GM12878 (cell line): ENCODE results near the gene IL16. TPM values are rescaled to one million over a fixed set of nuclear protein-coding genes. Genes with fewer than 3 reads are reported as not detected.

Source experiments
- ATAC-seq: fragments of 200-7000 bp; cut with Tn5 transposase; 3 replicates; pipeline ENCODE4 v1.9.1; 2020; ENCODE audit warnings: mild to moderate bottlenecking, moderate library complexity
- BruUV-seq: library from RNA; stranded (reverse); fragments of 400-500 nt; replicated peaks from 2 replicates; lab custom pipeline; 2021; lab: Mats Ljungman, UMichigan
- CTCF ChIA-PET: fragments of 300-600 bp; sonication (Branson Sonifier 250); formaldehyde crosslinking; extraction: SDS; loops from one replicate; lab custom pipeline; 2021; ENCODE audit warnings: inconsistent platforms; lab: Yijun Ruan, JAX
- POLR2A ChIA-PET: fragments of 350-600 bp; formaldehyde crosslinking; extraction: SDS; loops from one replicate; lab custom pipeline; 2021; ENCODE audit warnings: inconsistent platforms; lab: Charles Lee
- RAD21 ChIA-PET: fragments of 300-600 bp; sonication (Branson Sonifier 250); formaldehyde crosslinking; loops from one replicate; lab custom pipeline; 2023; ENCODE audit warnings: antibody characterized with exemption; ENCODE audit not compliant: unreplicated experiment; lab: Charles Lee
- SMC1A ChIA-PET: fragments of 300-600 bp; sonication (Branson Sonifier 250); formaldehyde crosslinking; loops from one replicate; lab custom pipeline; 2023; ENCODE audit not compliant: unreplicated experiment, uncharacterized antibody; lab: Charles Lee
- DNase-seq: peaks from one replicate; pipeline ENCODE4 v3.0.0-alpha.2; 2011; ENCODE audit warnings: low read depth, low spot score
- FAIRE-seq: peaks from 3 replicates; lab custom pipeline; 2011; peaks lifted over from hg19 to GRCh38; lab: Jason Lieb, UNC
- H2AFZ ChIP-seq: 2 replicates; pipeline ENCODE4 v1.6.0; 2011; ENCODE audit warnings: low read depth, low read length, control low read depth; ENCODE audit not compliant: control insufficient read depth
- H3K27ac ChIP-seq: 2 replicates; pipeline ENCODE4 v1.5.1; 2011; ENCODE audit warnings: control low read depth; ENCODE audit not compliant: control insufficient read depth, insufficient read depth
- H3K27me3 ChIP-seq, 2 experiments: replicated peaks in 1 of 2; 2 replicates each; pipeline versions ENCODE4 v1.6.0 to v1.6.1; 2011; ENCODE audit warnings: low read length in 1 of 2; ENCODE audit not compliant: control insufficient read depth in 2 of 2, insufficient read depth in 2 of 2
- H3K36me3 ChIP-seq, 2 experiments: 2 replicates each; pipeline ENCODE4 v1.5.1; 2011; ENCODE audit warnings: low read length in 1 of 2; ENCODE audit not compliant: control insufficient read depth in 2 of 2, insufficient read depth in 2 of 2
- H3K4me1 ChIP-seq: 2 replicates; pipeline ENCODE4 v1.6.1; 2011; ENCODE audit warnings: mild to moderate bottlenecking, low read length, moderate library complexity, mixed read lengths; ENCODE audit not compliant: control insufficient read depth, insufficient read depth
- H3K4me2 ChIP-seq: 2 replicates; pipeline ENCODE4 v1.6.0; 2011; ENCODE audit warnings: control low read depth; ENCODE audit not compliant: control insufficient read depth, insufficient read depth
- H3K4me3 ChIP-seq: fragments of 200-600 bp; sonication (generic); 2 replicates; pipeline ENCODE4 v1.5.1; 2016
- H3K79me2 ChIP-seq: 2 replicates; pipeline ENCODE4 v1.6.0; 2011; ENCODE audit warnings: low read length; ENCODE audit not compliant: control insufficient read depth, insufficient read depth
- H3K9ac ChIP-seq: 2 replicates; pipeline ENCODE4 v1.8.0; 2011; ENCODE audit warnings: low read length, control low read depth, mixed read lengths; ENCODE audit not compliant: control insufficient read depth, insufficient read depth
- H3K9me3 ChIP-seq: replicated peaks from 3 replicates; pipeline ENCODE4 v1.5.1; 2011; ENCODE audit warnings: mild to moderate bottlenecking, low read length; ENCODE audit not compliant: control insufficient read depth, insufficient read depth
- H4K20me1 ChIP-seq: 2 replicates; pipeline ENCODE4 v1.6.0; 2011; ENCODE audit not compliant: control insufficient read depth, insufficient read depth
- BRCA1 ChIP-seq: IDR thresholded peaks from 2 replicates; pipeline ENCODE4 v1.6.1; 2011; ENCODE audit warnings: low read depth, low read length, improper control_type of control experiment
- CEBPB ChIP-seq, 2 experiments: fragments of 150-350 bp in 1 of 2; IDR thresholded peaks; 2 replicates each; pipeline ENCODE4 v1.6.1; 2012 to 2014; ENCODE audit warnings: low read depth in 2 of 2, low read length in 2 of 2, borderline replicate concordance in 1 of 2, inconsistent platforms in 1 of 2
- CHD1 ChIP-seq: IDR thresholded peaks from 2 replicates; pipeline ENCODE4 v1.6.1; 2012; ENCODE audit warnings: low read depth, low read length, improper control_type of control experiment
- LARP7 ChIP-seq: fragments of 450-650 bp; IDR thresholded peaks from 2 replicates; pipeline ENCODE4 v1.6.1; 2017; ENCODE audit warnings: mild to moderate bottlenecking
- NR2C1 ChIP-seq: fragments of 450-650 bp; IDR thresholded peaks from 2 replicates; pipeline ENCODE4 v1.6.1; 2017; ENCODE audit warnings: antibody characterized with exemption, mild to moderate bottlenecking, moderate library complexity
- POLR2AphosphoS2 ChIP-seq: IDR thresholded peaks from 2 replicates; pipeline ENCODE4 v1.6.1; 2011; ENCODE audit warnings: low read depth, mild to moderate bottlenecking, low read length, improper control_type of control experiment, moderate library complexity
- POLR2AphosphoS5 ChIP-seq: IDR thresholded peaks from 2 replicates; pipeline ENCODE4 v1.6.1; 2011; ENCODE audit warnings: mild to moderate bottlenecking, low read length, inconsistent platforms
- STAT1 ChIP-seq: fragments of 450-650 bp; conservative IDR thresholded peaks from 2 replicates; pipeline ENCODE4 v1.6.1; 2014; ENCODE audit warnings: antibody characterized with exemption, mild to moderate bottlenecking
- TCF3 ChIP-seq: IDR thresholded peaks from 2 replicates; pipeline ENCODE4 v1.6.1; 2012; ENCODE audit warnings: low read depth, mild to moderate bottlenecking, low read length, borderline replicate concordance; ENCODE audit not compliant: insufficient read depth
- ZBED1 ChIP-seq: IDR thresholded peaks from 2 replicates; pipeline ENCODE4 v1.6.1; 2016; ENCODE audit warnings: borderline replicate concordance
- ZBTB11 ChIP-seq: fragments of 450-650 bp; formaldehyde crosslinking; IDR thresholded peaks from 2 replicates; pipeline ENCODE4 v1.5.0; 2022; ENCODE audit warnings: mild to moderate bottlenecking, missing genetic modification characterization
- ZNF592 ChIP-seq: fragments of 450-650 bp; IDR thresholded peaks from 2 replicates; pipeline ENCODE4 v1.6.1; 2017; ENCODE audit warnings: mild to moderate bottlenecking, moderate library complexity
- WGBS: methylation state at CpG from one replicate; pipeline ENCODE4 v1.1.6; 2016; ENCODE audit warnings: low lambda C conversion rate; ENCODE audit not compliant: insufficient replicate concordance, insufficient coverage; ENCODE audit errors: missing lambda C conversion rate; 5-methylcytosine and 5-hydroxymethylcytosine counted together
- in situ Hi-C: fragments of 300-500 bp; cut with MboI; formaldehyde crosslinking; loops from 9 replicates; pipeline ENCODE4 v1.14.3; 2018; ENCODE audit warnings: mixed read lengths
- intact Hi-C: fragments of 100-400 bp; cut with micrococcal nuclease; formaldehyde crosslinking; loops from one replicate; pipeline ENCODE4 v1.14.2; 2022; ENCODE audit not compliant: unreplicated experiment
- polyA plus RNA-seq, 11 experiments: library from polyadenylated mRNA; depleted of rRNA in 4 of 11; unstranded in 6 of 11; stranded (reverse) in 5 of 11; fragments of >200 nt; fragmentation: Nextera tagmentation in 4 of 11; fragmentation: Illumina TruSeq in 1 of 11; extraction: Ambion mirVana in 4 of 11; extraction: Trizol in 1 of 11; gene quantifications; 1 replicate in 1 of 11; 2 replicates in 10 of 11; pipeline versions ENCODE4 v1.2.1 to v1.2.3, GENCODE V29; 2011 to 2016; ENCODE audit warnings: inconsistent platforms in 2 of 11, missing spikeins in 2 of 11, low read depth in 1 of 11
- total RNA-seq, 4 experiments: library from RNA; depleted of rRNA in 3 of 4; stranded (reverse); fragments of >200 nt in 3 of 4; fragmentation: Illumina TruSeq in 1 of 4; extraction: Trizol in 1 of 4; gene quantifications; 2 replicates each; pipeline versions ENCODE4 v1.2.1 to v1.2.3, GENCODE V29; 2013 to 2021
- TF ChIP-seq, protein P1 (sequence below): IDR thresholded peaks from 2 replicates; pipeline ENCODE4 v1.6.1; 2012; ENCODE audit warnings: low read depth, low read length, improper control_type of control experiment
- TF ChIP-seq, protein P2 (sequence below): IDR thresholded peaks from 2 replicates; pipeline ENCODE4 v1.6.1; 2011; ENCODE audit warnings: low read depth, low read length, improper control_type of control experiment, borderline replicate concordance

The IL16 gene
- total and polyA plus RNA-seq, 10 of the 15 experiments (the other 5 are each of a cell fraction or from before 2014, with no cell fraction given): 21.7 to 206 (median 44.5) TPM

DNA sequence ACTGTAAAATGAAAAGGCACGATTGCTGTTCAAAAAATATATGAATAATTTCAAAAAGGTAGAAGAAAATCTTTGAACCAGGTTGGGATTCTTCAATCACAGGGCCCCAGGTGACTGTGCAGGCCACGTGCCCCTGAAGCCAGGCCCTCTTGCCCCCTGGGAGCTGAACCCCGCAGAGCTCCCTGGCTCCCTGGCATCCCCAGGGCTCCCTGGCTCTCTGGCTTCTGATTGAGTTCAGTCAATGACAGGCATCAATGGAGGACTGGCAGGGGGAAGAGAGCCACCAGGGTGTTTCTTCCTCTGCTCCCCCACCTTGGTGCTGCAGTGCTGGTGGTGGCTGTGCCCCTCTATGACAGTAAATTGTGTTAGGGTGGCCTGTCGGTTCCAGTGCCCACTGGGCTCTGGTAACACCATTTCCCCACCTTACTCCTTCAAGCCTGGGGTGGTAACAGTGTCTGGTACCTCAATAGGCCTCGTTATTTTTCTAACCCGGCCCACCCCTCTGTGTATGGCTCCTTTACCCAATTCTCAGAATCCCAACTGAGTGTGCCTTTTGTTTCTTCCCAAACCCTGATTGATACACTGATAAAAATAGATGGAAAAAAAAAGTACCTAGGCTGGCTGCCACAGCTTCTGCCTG is 64.6 kb downstream of the IL16 start:
- Histone ChIP-seq H4K20me1 (no peaks in the 10 kb centered on the region), H3K4me1 (peaks cover 12% of the 10 kb centered on the region), H3K9ac (no peak overlapping the region), H3K79me2 (no peaks in the 10 kb centered on the region), H2AFZ (no peak overlapping the region), H3K36me3 (no peaks in the 10 kb centered on the region), H3K4me2 (no peak overlapping the region), H3K4me3 (no peak overlapping the region), H3K27me3 (peaks cover 0 to 3% of the 10 kb centered on the region in 2 experiments; a peak in 2 of 4 replicates), H3K9me3 (no peaks in the 10 kb centered on the region), H3K27ac (no peak overlapping the region)
- no TSS peak for BruUV-seq
- ChIA-PET CTCF (interaction anchor here (0.9 to 2.3 kb wide), 3 partner anchors 96 to 155 kb away, joined by 4 to 13 read pairs (median 8); no protein-coding TSS in a partner anchor), SMC1A (interaction anchor here (0.6 to 1.8 kb wide), 4 partner anchors 11 to 293 kb away, joined by 3 to 4 read pairs (median 4); no protein-coding TSS in a partner anchor), RAD21 (interaction anchor here (0.8 kb wide), 1 partner anchor 106 kb away, joined by 4 read pairs; no protein-coding TSS in a partner anchor), POLR2A (no interaction called here)
- in situ Hi-C loops: loop anchor here (10.0 kb wide), 1 partner anchor 806 kb away; no protein-coding TSS in a partner anchor
- TF ChIP-seq NR2C1: no peak
- no peak for TF ChIP-seq POLR2AphosphoS5
- TF ChIP-seq CHD1: no peak
- TF ChIP-seq LARP7: no peak
- no peak for TF ChIP-seq TCF3
- no peak for TF ChIP-seq STAT1
- no peak for TF ChIP-seq CEBPB (IDR thresholded peaks at IDR 0.05; ENCODE audit: borderline replicate concordance in 1 of 2, low read depth in 2 of 2, low read length in 2 of 2)
- TF ChIP-seq ZNF592: no peak
- TF ChIP-seq, protein P1, sequence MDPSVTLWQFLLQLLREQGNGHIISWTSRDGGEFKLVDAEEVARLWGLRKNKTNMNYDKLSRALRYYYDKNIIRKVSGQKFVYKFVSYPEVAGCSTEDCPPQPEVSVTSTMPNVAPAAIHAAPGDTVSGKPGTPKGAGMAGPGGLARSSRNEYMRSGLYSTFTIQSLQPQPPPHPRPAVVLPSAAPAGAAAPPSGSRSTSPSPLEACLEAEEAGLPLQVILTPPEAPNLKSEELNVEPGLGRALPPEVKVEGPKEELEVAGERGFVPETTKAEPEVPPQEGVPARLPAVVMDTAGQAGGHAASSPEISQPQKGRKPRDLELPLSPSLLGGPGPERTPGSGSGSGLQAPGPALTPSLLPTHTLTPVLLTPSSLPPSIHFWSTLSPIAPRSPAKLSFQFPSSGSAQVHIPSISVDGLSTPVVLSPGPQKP: no peak
- no peak for TF ChIP-seq POLR2AphosphoS2
- TF ChIP-seq ZBTB11 (CRISPR knock-in tag): no peak
- TF ChIP-seq, protein P2, sequence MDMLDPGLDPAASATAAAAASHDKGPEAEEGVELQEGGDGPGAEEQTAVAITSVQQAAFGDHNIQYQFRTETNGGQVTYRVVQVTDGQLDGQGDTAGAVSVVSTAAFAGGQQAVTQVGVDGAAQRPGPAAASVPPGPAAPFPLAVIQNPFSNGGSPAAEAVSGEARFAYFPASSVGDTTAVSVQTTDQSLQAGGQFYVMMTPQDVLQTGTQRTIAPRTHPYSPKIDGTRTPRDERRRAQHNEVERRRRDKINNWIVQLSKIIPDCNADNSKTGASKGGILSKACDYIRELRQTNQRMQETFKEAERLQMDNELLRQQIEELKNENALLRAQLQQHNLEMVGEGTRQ: no peak
- TF ChIP-seq ZBED1: no peak
- TF ChIP-seq BRCA1: no peak
- no peak for DNase-seq
- no peak for FAIRE-seq
- no peak for ATAC-seq
- WGBS: 27% methylated on average over 6 of the region's 6 CpGs
- intact Hi-C loops: no loop called here
